ENCODE results near the gene CSRNP2. TPM values are rescaled to one million over a fixed set of nuclear protein-coding genes. Genes with fewer than 3 reads are reported as not detected.

Gene CSRNP2
- total and polyA plus RNA-seq, 2 of the 13 experiments (the other 11 are each of a cell fraction or from before 2014, with no cell fraction given) = 4.8 to 7.3 TPM

DNA sequence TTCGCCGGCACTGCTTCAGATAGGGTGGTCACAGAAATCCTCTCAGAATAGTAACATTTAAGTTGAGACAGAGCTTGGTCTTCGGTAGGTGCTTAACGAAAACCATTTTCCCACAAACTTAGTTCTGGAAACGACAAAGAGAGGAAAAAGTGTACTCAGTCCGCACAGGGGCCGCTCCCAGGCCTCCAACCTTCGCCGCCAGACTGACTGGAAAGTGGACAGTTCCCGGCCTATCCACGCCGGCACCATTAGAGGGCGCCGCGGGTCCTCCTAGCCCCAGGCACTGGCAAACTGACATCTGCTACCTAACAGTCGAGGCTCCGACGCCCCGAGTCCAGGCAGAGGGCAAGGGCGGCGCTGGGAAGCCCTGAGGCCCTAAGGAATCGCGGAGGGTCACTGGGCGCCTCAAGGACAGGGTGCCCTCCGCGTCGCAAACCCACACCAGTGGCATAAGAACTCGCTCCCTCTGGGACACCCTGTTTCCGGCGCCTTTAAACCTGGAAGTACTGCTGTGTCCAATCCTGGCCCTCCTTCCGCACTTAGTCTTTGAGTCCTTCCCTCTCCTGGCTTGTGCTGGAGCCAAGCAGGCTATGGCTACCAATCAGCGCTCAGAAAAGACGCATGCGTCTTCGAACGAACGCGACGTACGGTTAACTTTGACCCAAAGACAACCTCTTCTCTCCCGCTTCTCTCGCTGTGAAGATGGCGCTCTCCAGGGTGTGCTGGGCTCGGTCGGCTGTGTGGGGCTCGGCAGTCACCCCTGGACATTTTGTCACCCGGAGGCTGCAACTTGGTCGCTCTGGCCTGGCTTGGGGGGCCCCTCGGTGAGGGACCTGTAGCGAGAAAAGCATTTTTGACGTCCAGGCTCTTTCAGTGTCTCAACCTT, 35.5 kb downstream of the CSRNP2 start, which contains the start of gene LETMD1 (continued):
- 0 out of 2 replicates have a peak, but pooled peaks have one; percentile 64 for TF ChIP-seq NAIF1 (CRISPR knock-in tag; IDR thresholded peaks at IDR 0.05; ENCODE audit: borderline replicate concordance)
- no peak for TF ChIP-seq MBD4 (IDR thresholded peaks at IDR 0.05; ENCODE audit: borderline replicate concordance, low read length)
- TF ChIP-seq, protein P1, sequence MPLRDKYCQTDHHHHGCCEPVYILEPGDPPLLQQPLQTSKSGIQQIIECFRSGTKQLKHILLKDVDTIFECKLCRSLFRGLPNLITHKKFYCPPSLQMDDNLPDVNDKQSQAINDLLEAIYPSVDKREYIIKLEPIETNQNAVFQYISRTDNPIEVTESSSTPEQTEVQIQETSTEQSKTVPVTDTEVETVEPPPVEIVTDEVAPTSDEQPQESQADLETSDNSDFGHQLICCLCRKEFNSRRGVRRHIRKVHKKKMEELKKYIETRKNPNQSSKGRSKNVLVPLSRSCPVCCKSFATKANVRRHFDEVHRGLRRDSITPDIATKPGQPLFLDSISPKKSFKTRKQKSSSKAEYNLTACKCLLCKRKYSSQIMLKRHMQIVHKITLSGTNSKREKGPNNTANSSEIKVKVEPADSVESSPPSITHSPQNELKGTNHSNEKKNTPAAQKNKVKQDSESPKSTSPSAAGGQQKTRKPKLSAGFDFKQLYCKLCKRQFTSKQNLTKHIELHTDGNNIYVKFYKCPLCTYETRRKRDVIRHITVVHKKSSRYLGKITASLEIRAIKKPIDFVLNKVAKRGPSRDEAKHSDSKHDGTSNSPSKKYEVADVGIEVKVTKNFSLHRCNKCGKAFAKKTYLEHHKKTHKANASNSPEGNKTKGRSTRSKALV (CRISPR knock-in tag; IDR thresholded peaks at IDR 0.05) = no peak
- TF ChIP-seq, protein P2, sequence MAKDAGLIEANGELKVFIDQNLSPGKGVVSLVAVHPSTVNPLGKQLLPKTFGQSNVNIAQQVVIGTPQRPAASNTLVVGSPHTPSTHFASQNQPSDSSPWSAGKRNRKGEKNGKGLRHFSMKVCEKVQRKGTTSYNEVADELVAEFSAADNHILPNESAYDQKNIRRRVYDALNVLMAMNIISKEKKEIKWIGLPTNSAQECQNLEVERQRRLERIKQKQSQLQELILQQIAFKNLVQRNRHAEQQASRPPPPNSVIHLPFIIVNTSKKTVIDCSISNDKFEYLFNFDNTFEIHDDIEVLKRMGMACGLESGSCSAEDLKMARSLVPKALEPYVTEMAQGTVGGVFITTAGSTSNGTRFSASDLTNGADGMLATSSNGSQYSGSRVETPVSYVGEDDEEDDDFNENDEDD (CRISPR knock-in tag; IDR thresholded peaks at IDR 0.05; ENCODE audit: borderline replicate concordance) = peak; percentile 53
- TF ChIP-seq, protein P3, sequence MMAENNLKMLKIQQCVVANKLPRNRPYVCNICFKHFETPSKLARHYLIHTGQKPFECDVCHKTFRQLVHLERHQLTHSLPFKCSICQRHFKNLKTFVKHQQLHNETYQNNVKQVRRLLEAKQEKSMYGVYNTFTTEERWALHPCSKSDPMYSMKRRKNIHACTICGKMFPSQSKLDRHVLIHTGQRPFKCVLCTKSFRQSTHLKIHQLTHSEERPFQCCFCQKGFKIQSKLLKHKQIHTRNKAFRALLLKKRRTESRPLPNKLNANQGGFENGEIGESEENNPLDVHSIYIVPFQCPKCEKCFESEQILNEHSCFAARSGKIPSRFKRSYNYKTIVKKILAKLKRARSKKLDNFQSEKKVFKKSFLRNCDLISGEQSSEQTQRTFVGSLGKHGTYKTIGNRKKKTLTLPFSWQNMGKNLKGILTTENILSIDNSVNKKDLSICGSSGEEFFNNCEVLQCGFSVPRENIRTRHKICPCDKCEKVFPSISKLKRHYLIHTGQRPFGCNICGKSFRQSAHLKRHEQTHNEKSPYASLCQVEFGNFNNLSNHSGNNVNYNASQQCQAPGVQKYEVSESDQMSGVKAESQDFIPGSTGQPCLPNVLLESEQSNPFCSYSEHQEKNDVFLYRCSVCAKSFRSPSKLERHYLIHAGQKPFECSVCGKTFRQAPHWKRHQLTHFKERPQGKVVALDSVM (CRISPR knock-in tag; IDR thresholded peaks at IDR 0.05) = peak; percentile 74
- TF ChIP-seq CENPT (CRISPR knock-in tag; IDR thresholded peaks at IDR 0.05; ENCODE audit: low read depth) = no peak
- TF ChIP-seq ZBTB21 (CRISPR knock-in tag; IDR thresholded peaks at IDR 0.05) = peak; percentile 42; the same call in 1 of the 2 replicates
- TF ChIP-seq HMGA1 (CRISPR knock-in tag; conservative IDR thresholded peaks at IDR 0.05) = no peak
- no peak for TF ChIP-seq ZNF747 (CRISPR knock-in tag; IDR thresholded peaks at IDR 0.05; ENCODE audit: borderline replicate concordance)
- TF ChIP-seq, protein P4, sequence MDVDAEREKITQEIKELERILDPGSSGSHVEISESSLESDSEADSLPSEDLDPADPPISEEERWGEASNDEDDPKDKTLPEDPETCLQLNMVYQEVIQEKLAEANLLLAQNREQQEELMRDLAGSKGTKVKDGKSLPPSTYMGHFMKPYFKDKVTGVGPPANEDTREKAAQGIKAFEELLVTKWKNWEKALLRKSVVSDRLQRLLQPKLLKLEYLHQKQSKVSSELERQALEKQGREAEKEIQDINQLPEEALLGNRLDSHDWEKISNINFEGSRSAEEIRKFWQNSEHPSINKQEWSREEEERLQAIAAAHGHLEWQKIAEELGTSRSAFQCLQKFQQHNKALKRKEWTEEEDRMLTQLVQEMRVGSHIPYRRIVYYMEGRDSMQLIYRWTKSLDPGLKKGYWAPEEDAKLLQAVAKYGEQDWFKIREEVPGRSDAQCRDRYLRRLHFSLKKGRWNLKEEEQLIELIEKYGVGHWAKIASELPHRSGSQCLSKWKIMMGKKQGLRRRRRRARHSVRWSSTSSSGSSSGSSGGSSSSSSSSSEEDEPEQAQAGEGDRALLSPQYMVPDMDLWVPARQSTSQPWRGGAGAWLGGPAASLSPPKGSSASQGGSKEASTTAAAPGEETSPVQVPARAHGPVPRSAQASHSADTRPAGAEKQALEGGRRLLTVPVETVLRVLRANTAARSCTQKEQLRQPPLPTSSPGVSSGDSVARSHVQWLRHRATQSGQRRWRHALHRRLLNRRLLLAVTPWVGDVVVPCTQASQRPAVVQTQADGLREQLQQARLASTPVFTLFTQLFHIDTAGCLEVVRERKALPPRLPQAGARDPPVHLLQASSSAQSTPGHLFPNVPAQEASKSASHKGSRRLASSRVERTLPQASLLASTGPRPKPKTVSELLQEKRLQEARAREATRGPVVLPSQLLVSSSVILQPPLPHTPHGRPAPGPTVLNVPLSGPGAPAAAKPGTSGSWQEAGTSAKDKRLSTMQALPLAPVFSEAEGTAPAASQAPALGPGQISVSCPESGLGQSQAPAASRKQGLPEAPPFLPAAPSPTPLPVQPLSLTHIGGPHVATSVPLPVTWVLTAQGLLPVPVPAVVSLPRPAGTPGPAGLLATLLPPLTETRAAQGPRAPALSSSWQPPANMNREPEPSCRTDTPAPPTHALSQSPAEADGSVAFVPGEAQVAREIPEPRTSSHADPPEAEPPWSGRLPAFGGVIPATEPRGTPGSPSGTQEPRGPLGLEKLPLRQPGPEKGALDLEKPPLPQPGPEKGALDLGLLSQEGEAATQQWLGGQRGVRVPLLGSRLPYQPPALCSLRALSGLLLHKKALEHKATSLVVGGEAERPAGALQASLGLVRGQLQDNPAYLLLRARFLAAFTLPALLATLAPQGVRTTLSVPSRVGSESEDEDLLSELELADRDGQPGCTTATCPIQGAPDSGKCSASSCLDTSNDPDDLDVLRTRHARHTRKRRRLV (CRISPR knock-in tag; IDR thresholded peaks at IDR 0.05) = peak; percentile 77; the same call in 1 of the 2 replicates
- TF ChIP-seq, protein P5, sequence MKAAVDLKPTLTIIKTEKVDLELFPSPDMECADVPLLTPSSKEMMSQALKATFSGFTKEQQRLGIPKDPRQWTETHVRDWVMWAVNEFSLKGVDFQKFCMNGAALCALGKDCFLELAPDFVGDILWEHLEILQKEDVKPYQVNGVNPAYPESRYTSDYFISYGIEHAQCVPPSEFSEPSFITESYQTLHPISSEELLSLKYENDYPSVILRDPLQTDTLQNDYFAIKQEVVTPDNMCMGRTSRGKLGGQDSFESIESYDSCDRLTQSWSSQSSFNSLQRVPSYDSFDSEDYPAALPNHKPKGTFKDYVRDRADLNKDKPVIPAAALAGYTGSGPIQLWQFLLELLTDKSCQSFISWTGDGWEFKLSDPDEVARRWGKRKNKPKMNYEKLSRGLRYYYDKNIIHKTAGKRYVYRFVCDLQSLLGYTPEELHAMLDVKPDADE (CRISPR knock-in tag; IDR thresholded peaks at IDR 0.05) = peak; percentile 66; the same call in 1 of the 2 replicates
- TF ChIP-seq ZNF761 (CRISPR knock-in tag; conservative IDR thresholded peaks at IDR 0.05) = 0 out of 2 replicates have a peak, but pooled peaks have one; percentile 41
- peak; percentile 55 for TF ChIP-seq SRSF1 (optimal IDR thresholded peaks at IDR 0.05; ENCODE audit: low read depth, low read length)
- no peak for TF ChIP-seq ZNF577 (CRISPR knock-in tag; IDR thresholded peaks at IDR 0.05; ENCODE audit: borderline replicate concordance, low read depth)
- peak; percentile 96 for TF ChIP-seq KAT8 (CRISPR knock-in tag; IDR thresholded peaks at IDR 0.05)
- TF ChIP-seq ZNF552 (CRISPR knock-in tag; IDR thresholded peaks at IDR 0.05; ENCODE audit: borderline replicate concordance) = no peak

Data from HepG2 (cell line).